OCI-LY1 (cell line): ENCODE data around the gene UBE2D4.
A peak's percentile ranks its signal among the peaks of the same experiment; 100 is the strongest.
"Not testable (repeated sequence)": the region's sequence is repeated elsewhere in the genome, so short reads cannot be mapped to it uniquely, and the experiment has no call there.

Experiments
- EZH2 ChIP-seq: fragments of 200-600 bp; sonication (generic), shearing (Covaris generic); IDR thresholded peaks from 2 replicates; pipeline ENCODE4 v1.8.0; 2017; ENCODE audit warnings: borderline replicate concordance, mixed run types, mild to moderate bottlenecking, antibody characterized with exemption, low read length, moderate library complexity, mixed read lengths
- TF ChIP-seq, protein P1 (sequence below): fragments of 200-600 bp; sonication (generic), shearing (Covaris generic); IDR thresholded peaks from 2 replicates; pipeline ENCODE4 v1.5.1; 2017; ENCODE audit warnings: mild to moderate bottlenecking, antibody characterized with exemption, low read length, moderate library complexity, mixed read lengths

DNA sequence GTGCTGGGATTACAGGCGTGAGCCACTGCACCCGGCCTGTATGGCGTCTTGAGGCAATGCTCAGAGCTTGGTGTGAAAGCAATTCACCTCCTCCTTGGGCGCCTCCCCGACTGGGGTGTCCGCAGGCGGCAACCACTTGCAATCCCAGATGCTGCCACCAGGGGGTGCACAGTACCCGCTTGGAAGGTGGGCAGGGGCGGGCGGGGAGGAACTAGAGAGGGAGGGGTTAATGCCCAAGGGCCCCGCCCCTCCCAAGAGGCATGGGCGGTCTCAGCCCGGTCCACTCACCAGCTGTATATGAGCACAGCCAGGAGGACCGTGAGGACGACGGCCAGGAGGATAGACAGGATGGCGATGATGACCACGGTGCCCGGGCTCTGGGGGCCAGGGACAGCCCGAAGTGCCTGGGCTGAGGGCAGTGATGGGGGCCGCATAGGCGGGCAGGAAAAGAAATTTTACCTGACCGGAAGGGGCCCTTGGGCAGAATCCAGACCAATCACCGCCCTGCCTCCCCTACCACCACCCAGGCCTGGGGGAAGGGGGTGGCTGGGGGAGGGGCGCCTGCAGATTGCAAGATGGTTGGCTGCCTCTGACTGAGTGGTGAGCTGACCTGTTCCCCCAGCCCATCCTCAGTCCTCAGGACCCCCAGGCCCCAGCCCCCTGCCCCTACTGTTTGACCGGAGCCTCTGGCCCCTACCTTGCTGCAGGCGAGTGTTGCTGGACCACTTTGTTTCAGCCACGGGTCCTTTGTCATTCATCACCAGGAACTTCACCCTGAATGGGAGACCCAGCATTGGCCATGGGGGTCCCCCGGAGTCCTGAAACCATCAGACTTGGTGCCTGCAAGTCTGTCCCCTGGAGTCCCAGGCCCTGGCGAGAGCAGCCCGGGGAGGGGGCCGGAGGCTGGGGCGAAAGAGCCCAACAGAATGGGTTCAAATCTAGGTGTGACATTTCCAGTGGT, 59.9 kb downstream of the UBE2D4 start:
- TF ChIP-seq, protein P1, sequence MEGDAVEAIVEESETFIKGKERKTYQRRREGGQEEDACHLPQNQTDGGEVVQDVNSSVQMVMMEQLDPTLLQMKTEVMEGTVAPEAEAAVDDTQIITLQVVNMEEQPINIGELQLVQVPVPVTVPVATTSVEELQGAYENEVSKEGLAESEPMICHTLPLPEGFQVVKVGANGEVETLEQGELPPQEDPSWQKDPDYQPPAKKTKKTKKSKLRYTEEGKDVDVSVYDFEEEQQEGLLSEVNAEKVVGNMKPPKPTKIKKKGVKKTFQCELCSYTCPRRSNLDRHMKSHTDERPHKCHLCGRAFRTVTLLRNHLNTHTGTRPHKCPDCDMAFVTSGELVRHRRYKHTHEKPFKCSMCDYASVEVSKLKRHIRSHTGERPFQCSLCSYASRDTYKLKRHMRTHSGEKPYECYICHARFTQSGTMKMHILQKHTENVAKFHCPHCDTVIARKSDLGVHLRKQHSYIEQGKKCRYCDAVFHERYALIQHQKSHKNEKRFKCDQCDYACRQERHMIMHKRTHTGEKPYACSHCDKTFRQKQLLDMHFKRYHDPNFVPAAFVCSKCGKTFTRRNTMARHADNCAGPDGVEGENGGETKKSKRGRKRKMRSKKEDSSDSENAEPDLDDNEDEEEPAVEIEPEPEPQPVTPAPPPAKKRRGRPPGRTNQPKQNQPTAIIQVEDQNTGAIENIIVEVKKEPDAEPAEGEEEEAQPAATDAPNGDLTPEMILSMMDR: peak; percentile 46
- TF ChIP-seq EZH2: not testable (repeated sequence)
